PC-3 (cell line): ENCODE measurements around the gene IRX2. TPM values are rescaled to one million over a fixed set of nuclear protein-coding genes. Genes with fewer than 3 reads are reported as not detected.

Experiments
- ATAC-seq: fragments of 200-7000 bp; cut with Tn5 transposase; 2 replicates; pipeline ENCODE4 v1.9.1; 2020; ENCODE audit warnings: mild to moderate bottlenecking, moderate library complexity
- BruUV-seq: library from RNA; stranded (reverse); fragments of 400-500 nt; replicated peaks from 2 replicates; lab custom pipeline; 2021; lab: Mats Ljungman, UMichigan
- CTCF ChIA-PET: fragments of 300-600 bp; sonication (Branson Sonifier 250); formaldehyde crosslinking; loops from one replicate; lab custom pipeline; 2022; ENCODE audit warnings: antibody characterized with exemption; lab: Charles Lee
- POLR2A ChIA-PET: fragments of 300-600 bp; sonication (Branson Sonifier 250); formaldehyde crosslinking; loops from one replicate; lab custom pipeline; 2022; ENCODE audit warnings: antibody characterized with exemption; ENCODE audit not compliant: unreplicated experiment; lab: Charles Lee
- DNase-seq: peaks from one replicate; pipeline ENCODE4 v3.0.0-alpha.2; 2015
- H2AFZ ChIP-seq: fragments of 300-600 bp; sonication (generic); 2 replicates; pipeline ENCODE4 v1.6.0; 2016; ENCODE audit warnings: antibody characterized with exemption, low read length
- H3F3A ChIP-seq: fragments of 300-600 bp; sonication (generic); one replicate; pipeline ENCODE4 v1.6.0; 2017; ENCODE audit warnings: antibody characterized with exemption, low read length, control low read depth, mild to moderate bottlenecking; ENCODE audit not compliant: unreplicated experiment
- H3K27ac ChIP-seq: fragments of 300-600 bp; sonication (generic); 2 replicates; pipeline ENCODE4 v1.5.1; 2016; ENCODE audit warnings: mild to moderate bottlenecking, low read length
- H3K27me3 ChIP-seq: fragments of 300-600 bp; sonication (generic); 2 replicates; pipeline ENCODE4 v1.6.1; 2016; ENCODE audit warnings: low read length, mixed read lengths
- H3K36me3 ChIP-seq: fragments of 300-600 bp; sonication (generic); 2 replicates; pipeline ENCODE4 v1.6.1; 2016; ENCODE audit warnings: low read depth, mixed run types, low read length, mixed read lengths
- H3K4me1 ChIP-seq: fragments of 300-600 bp; sonication (generic); 2 replicates; pipeline ENCODE4 v1.5.1; 2016; ENCODE audit warnings: low read length; ENCODE audit not compliant: insufficient read depth
- H3K4me2 ChIP-seq: fragments of 300-600 bp; sonication (generic); 2 replicates; pipeline ENCODE4 v1.6.0; 2016; ENCODE audit warnings: low read length
- H3K4me3 ChIP-seq: fragments of 300-600 bp; sonication (generic); 2 replicates; pipeline ENCODE4 v1.5.1; 2016; ENCODE audit warnings: mild to moderate bottlenecking, low read length, mixed read lengths
- H3K79me2 ChIP-seq: fragments of 300-600 bp; sonication (generic); 2 replicates; pipeline ENCODE4 v1.6.1; 2017; ENCODE audit warnings: low read length, mixed read lengths
- H3K9ac ChIP-seq: fragments of 300-600 bp; sonication (generic); 2 replicates; pipeline ENCODE4 v1.6.0; 2016; ENCODE audit warnings: mild to moderate bottlenecking, low read length
- H3K9me2 ChIP-seq: fragments of 300-600 bp; sonication (generic); replicated peaks from 2 replicates; pipeline ENCODE4 v1.6.1; 2016; ENCODE audit warnings: mixed run types, low read length, mixed read lengths
- H3K9me3 ChIP-seq: fragments of 300-600 bp; sonication (generic); 2 replicates; pipeline ENCODE4 v1.6.1; 2016; ENCODE audit warnings: low read length, mixed read lengths
- H4K20me1 ChIP-seq: fragments of 300-600 bp; sonication (generic); 2 replicates; pipeline ENCODE4 v1.6.1; 2016; ENCODE audit warnings: low read length, mixed read lengths
- EZH2 ChIP-seq: fragments of 300-600 bp; sonication (generic); IDR thresholded peaks from one replicate; pipeline ENCODE4 v1.6.1; 2017; ENCODE audit warnings: antibody characterized with exemption, mild to moderate bottlenecking, low read length; ENCODE audit not compliant: unreplicated experiment
- EZH2phosphoT487 ChIP-seq: fragments of 300-600 bp; sonication (generic); IDR thresholded peaks from 2 replicates; pipeline ENCODE4 v1.6.1; 2018; ENCODE audit warnings: mild to moderate bottlenecking, antibody characterized with exemption, low read length, borderline replicate concordance
- intact Hi-C: fragments of 100-400 bp; cut with micrococcal nuclease; formaldehyde crosslinking; loops from 2 replicates; pipeline ENCODE4 v1.9.0; 2023
- total RNA-seq: library from RNA; depleted of rRNA; stranded (reverse); fragments of >200 nt; gene quantifications from 2 replicates; pipeline ENCODE4 v1.2.3, GENCODE V29; 2014
- TF ChIP-seq, protein P1 (sequence below): fragments of 300-600 bp; sonication (generic); conservative IDR thresholded peaks from 2 replicates; pipeline ENCODE4 v1.5.1; 2017; ENCODE audit warnings: antibody characterized with exemption, low read depth, mild to moderate bottlenecking, low read length

The IRX2 gene
- total RNA-seq, 1 experiment from 2014 or later = 10.4 TPM

DNA sequence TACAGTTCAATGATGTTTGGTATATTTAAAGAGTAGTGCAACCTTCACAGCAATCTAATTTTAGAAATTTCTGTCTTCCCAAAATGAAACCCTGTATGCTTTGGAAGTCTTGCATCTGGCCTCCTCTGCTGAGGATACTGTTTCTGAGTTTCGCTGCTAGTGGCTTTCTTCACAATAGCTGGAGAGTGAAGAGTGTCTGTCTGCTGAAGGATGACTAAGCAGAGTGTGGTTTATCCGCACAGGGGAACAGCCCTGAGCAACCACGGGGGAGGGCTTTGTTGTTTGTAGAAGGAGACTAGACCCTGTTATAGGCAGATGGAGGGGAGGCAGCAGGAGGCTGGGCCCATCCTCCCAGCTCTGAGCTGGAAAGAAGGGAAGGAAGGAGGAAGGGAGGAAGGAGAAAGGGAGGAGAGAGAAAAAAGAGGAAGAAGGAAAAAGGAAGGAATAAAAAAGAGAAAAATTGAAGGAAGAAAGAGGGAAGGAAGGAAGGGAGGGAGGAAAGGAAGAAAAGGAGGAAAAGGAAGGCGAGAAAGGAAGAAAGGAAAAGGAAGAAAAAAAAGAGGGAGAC, 10.5 kb upstream of the IRX2 start:
- Histone ChIP-seq H3K9ac (no peak overlapping the region), H2AFZ (no peak overlapping the region), H3K4me2 (no peak overlapping the region), H3K9me2 (no peaks in the 10 kb centered on the region), H3K27me3 (peaks cover 8% of the 10 kb centered on the region), H4K20me1 (no peaks in the 10 kb centered on the region), H3K36me3 (no peaks in the 10 kb centered on the region), H3F3A (no peaks in the 10 kb centered on the region), H3K9me3 (no peaks in the 10 kb centered on the region), H3K4me3 (no peak overlapping the region), H3K4me1 (peaks cover 34% of the 10 kb centered on the region), H3K79me2 (no peaks in the 10 kb centered on the region), H3K27ac (no peak overlapping the region)
- ATAC-seq (no peak), DNase-seq (no peak)
- ChIA-PET CTCF (no interaction called here), POLR2A (no interaction called here)
- TF ChIP-seq EZH2phosphoT487 (no peak), EZH2 (no peak)
- TF ChIP-seq, protein P1, sequence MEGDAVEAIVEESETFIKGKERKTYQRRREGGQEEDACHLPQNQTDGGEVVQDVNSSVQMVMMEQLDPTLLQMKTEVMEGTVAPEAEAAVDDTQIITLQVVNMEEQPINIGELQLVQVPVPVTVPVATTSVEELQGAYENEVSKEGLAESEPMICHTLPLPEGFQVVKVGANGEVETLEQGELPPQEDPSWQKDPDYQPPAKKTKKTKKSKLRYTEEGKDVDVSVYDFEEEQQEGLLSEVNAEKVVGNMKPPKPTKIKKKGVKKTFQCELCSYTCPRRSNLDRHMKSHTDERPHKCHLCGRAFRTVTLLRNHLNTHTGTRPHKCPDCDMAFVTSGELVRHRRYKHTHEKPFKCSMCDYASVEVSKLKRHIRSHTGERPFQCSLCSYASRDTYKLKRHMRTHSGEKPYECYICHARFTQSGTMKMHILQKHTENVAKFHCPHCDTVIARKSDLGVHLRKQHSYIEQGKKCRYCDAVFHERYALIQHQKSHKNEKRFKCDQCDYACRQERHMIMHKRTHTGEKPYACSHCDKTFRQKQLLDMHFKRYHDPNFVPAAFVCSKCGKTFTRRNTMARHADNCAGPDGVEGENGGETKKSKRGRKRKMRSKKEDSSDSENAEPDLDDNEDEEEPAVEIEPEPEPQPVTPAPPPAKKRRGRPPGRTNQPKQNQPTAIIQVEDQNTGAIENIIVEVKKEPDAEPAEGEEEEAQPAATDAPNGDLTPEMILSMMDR = no peak
- no TSS peak for BruUV-seq
- intact Hi-C loops = no loop called here

GRCh38 chr5:2759696-2760461, 8.4 kb upstream of the IRX2 start:
- ATAC-seq = no peak
- no peak overlapping the region for H3K4me3 ChIP-seq
- intact Hi-C loops = no loop called here
- no peaks in the 10 kb centered on the region for H3F3A ChIP-seq
- TF ChIP-seq, protein P1 = no peak
- no peak for TF ChIP-seq EZH2
- TF ChIP-seq EZH2phosphoT487 = no peak
- ChIA-PET POLR2A (no interaction called here), CTCF (no interaction called here)
- H4K20me1 ChIP-seq = no peaks in the 10 kb centered on the region
- H3K9ac ChIP-seq = no peak overlapping the region
- H3K4me2 ChIP-seq = peak overlapping the region; percentile 39
- peaks cover 1% of the 10 kb centered on the region; the same call in 1 of the 2 replicates for H3K27me3 ChIP-seq
- no peaks in the 10 kb centered on the region for H3K79me2 ChIP-seq
- H3K36me3 ChIP-seq = no peaks in the 10 kb centered on the region
- H3K27ac ChIP-seq = peak overlapping the region; percentile 50
- H3K9me2 ChIP-seq = no peaks in the 10 kb centered on the region
- peaks cover 43% of the 10 kb centered on the region for H3K4me1 ChIP-seq
- no TSS peak for BruUV-seq
- 0 out of 2 replicates have a peak overlapping the region, but pooled peaks have one; percentile 7 for H2AFZ ChIP-seq
- peak; percentile 84 for DNase-seq
- H3K9me3 ChIP-seq = no peaks in the 10 kb centered on the region

GRCh38 chr5:2759091-2759490, 7.6 kb upstream of the IRX2 start:
- H3K4me3 ChIP-seq = no peak overlapping the region
- intact Hi-C loops = no loop called here

More at GRCh38 chr5:2759091-2759490, 7.6 kb upstream of the IRX2 start:
- no peaks in the 10 kb centered on the region for H4K20me1 ChIP-seq
- H3K36me3 ChIP-seq = no peaks in the 10 kb centered on the region
- no peak overlapping the region for H3K9ac ChIP-seq
- no peak overlapping the region for H2AFZ ChIP-seq
- TF ChIP-seq EZH2phosphoT487 (no peak), EZH2 (no peak)
- TF ChIP-seq, protein P1 = no peak
- no peaks in the 10 kb centered on the region for H3F3A ChIP-seq
- H3K27me3 ChIP-seq = no peaks in the 10 kb centered on the region
- H3K27ac ChIP-seq = peak overlapping the region; percentile 50
- H3K9me2 ChIP-seq = no peaks in the 10 kb centered on the region
- H3K4me2 ChIP-seq = peak overlapping the region; percentile 39; the same call in 1 of the 2 replicates
- ChIA-PET CTCF (no interaction called here), POLR2A (no interaction called here)
- no peaks in the 10 kb centered on the region for H3K9me3 ChIP-seq
- no peak for DNase-seq
- peaks cover 43% of the 10 kb centered on the region for H3K4me1 ChIP-seq
- ATAC-seq = no peak
- no TSS peak for BruUV-seq
- H3K79me2 ChIP-seq = no peaks in the 10 kb centered on the region
